Ovary (tissue), 9 donors: Measurements from ENCODE around the gene ITIH4. TPM values are rescaled to one million over a fixed set of nuclear protein-coding genes. Genes with fewer than 3 reads are reported as not detected.

Experiments used
- DNase-seq, 5 donors: peaks; one replicate each; pipeline ENCODE4 v3.0.0-alpha.2; 2019 to 2020
- H3K27ac ChIP-seq, 2 donors: fragments of 200-600 bp; one replicate each; pipeline versions ENCODE4 v1.5.1 to v1.8.0; 2019 to 2022
- H3K27me3 ChIP-seq: fragments of 200-600 bp; one replicate; pipeline ENCODE4 v1.8.0; 2022
- H3K36me3 ChIP-seq: fragments of 200-600 bp; sonication (generic); one replicate; pipeline ENCODE4 v1.5.1; 2019
- H3K4me1 ChIP-seq: one replicate; pipeline ENCODE4 v1.8.1; 2013; ENCODE audit warnings: mild to moderate bottlenecking, moderate library complexity; ENCODE audit not compliant: insufficient read depth
- H3K4me3 ChIP-seq: fragments of 200-600 bp; sonication (generic); one replicate; pipeline ENCODE4 v1.5.1; 2017
- H3K9me3 ChIP-seq, 2 donors: fragments of 200-600 bp in 1 of 2; sonication (generic) in 1 of 2; one replicate each; pipeline versions ENCODE4 v1.5.1 to v1.8.1; 2013 to 2019; ENCODE audit warnings: mild to moderate bottlenecking in 1 of 2, moderate library complexity in 1 of 2
- EP300 ChIP-seq: sonication (generic); formaldehyde crosslinking; IDR thresholded peaks from one replicate; pipeline ENCODE4 v1.6.1; 2017; ENCODE audit warnings: antibody characterized with exemption
- POLR2A ChIP-seq: fragments of 450-650 bp; IDR thresholded peaks from one replicate; pipeline ENCODE4 v1.6.1; 2017; ENCODE audit warnings: antibody characterized with exemption, mild to moderate bottlenecking, moderate library complexity
- WGBS, 3 donors: extraction: QIAGEN DNeasy Blood & Tissue Kit in 1 of 3; methylation state at CpG; one replicate each; pipeline versions ENCODE4 v1.1.5 to v1.1.7; 2013 to 2017; 5-methylcytosine and 5-hydroxymethylcytosine counted together
- intact Hi-C, 4 donors: fragments of 100-400 bp; cut with DNase I; formaldehyde crosslinking; loops; one replicate each; pipeline versions ENCODE4 v1.11.0 to v1.15.1; 2022 to 2023
- polyA plus RNA-seq, 2 donors: library from polyadenylated mRNA; stranded (reverse); fragments of 200-250 nt in 1 of 2; fragments of 350-450 nt in 1 of 2; fragmentation: Illumina TruSeq in 1 of 2; extraction: RNeasy Lipid Tissue Mini Kit (QIAGEN cat#74804) in 1 of 2; gene quantifications; one replicate each; pipeline ENCODE4 v1.2.3, GENCODE V29; 2013 to 2014
- total RNA-seq, 7 donors: library from RNA; depleted of rRNA in 2 of 7; stranded (reverse); fragments of >200 nt in 2 of 7; fragmentation: NEBNext Ultra II Directional in 3 of 7; extraction: Animal tissue kit (Norgen Biotek cat#: 25700) in 3 of 7; gene quantifications; one replicate each; pipeline versions ENCODE4 v1.1.0 to v1.2.4, GENCODE V29; 2016 to 2023
- TF ChIP-seq, protein P1 (sequence below), 3 donors: fragments of 450-650 bp in 2 of 3; fragments of 200-600 bp in 1 of 3; IDR thresholded peaks; one replicate each; pipeline versions ENCODE4 v1.5.1 to v1.8.0; 2016 to 2022; ENCODE audit warnings: antibody characterized with exemption in 3 of 3, mild to moderate bottlenecking in 1 of 3
- donor health status: DM: no; HTN: no; CAD: no; lungs with moderate emphysema.
- donor health status: DM: no; HTN: no; CAD: no.
- donor health status: Bipolar disorder and iron deficiency.
- donor health status: DM: yes; HTN: yes; CAD: no.
- donor health status: DM: no; HTN: no; CAD: no.
- donor health status: DM: yes; HTN: yes; CAD: no.

The ITIH4 gene
- total and polyA plus RNA-seq, 9 donors = 2.2 to 14.2 (median 4.0) TPM

DNA sequence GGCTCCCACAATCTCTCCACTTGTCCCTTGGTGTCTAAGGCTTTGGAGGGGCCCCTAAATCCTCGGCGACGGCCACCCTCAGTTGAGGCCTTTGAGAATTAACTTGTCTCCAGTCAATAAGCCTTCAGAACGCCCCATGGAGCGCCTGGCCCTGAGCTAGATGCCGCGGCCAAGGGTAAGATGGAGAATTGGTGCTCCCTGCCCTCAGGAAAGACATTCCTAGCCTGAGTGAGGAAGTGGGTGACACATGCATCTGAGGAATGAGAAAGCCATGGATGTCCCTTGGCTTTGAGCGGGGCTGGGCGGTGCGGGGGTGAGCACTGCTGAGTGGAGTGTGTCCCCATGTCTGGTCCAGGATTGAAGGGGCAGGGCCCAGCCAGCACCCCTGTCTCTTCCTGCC is 13.3 kb downstream of the ITIH4 start:
- no peak for TF ChIP-seq POLR2A
- no peak for TF ChIP-seq EP300
- TF ChIP-seq, protein P1, sequence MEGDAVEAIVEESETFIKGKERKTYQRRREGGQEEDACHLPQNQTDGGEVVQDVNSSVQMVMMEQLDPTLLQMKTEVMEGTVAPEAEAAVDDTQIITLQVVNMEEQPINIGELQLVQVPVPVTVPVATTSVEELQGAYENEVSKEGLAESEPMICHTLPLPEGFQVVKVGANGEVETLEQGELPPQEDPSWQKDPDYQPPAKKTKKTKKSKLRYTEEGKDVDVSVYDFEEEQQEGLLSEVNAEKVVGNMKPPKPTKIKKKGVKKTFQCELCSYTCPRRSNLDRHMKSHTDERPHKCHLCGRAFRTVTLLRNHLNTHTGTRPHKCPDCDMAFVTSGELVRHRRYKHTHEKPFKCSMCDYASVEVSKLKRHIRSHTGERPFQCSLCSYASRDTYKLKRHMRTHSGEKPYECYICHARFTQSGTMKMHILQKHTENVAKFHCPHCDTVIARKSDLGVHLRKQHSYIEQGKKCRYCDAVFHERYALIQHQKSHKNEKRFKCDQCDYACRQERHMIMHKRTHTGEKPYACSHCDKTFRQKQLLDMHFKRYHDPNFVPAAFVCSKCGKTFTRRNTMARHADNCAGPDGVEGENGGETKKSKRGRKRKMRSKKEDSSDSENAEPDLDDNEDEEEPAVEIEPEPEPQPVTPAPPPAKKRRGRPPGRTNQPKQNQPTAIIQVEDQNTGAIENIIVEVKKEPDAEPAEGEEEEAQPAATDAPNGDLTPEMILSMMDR (IDR thresholded peaks at IDR 0.05) = no peak
- H3K27me3 ChIP-seq = no peaks in the 10 kb centered on the region
- no peak for DNase-seq
- WGBS, 3 donors = 92 to 98% (median 95%) methylated on average over 10 of the region's 10 CpGs
- H3K9me3 ChIP-seq = no peaks in the 10 kb centered on the region
- no peak overlapping the region for H3K27ac ChIP-seq
- no peaks in the 10 kb centered on the region for H3K4me1 ChIP-seq
- no peaks in the 10 kb centered on the region for H3K36me3 ChIP-seq
- no peak overlapping the region for H3K4me3 ChIP-seq
- intact Hi-C loops = no loop called here

DNA sequence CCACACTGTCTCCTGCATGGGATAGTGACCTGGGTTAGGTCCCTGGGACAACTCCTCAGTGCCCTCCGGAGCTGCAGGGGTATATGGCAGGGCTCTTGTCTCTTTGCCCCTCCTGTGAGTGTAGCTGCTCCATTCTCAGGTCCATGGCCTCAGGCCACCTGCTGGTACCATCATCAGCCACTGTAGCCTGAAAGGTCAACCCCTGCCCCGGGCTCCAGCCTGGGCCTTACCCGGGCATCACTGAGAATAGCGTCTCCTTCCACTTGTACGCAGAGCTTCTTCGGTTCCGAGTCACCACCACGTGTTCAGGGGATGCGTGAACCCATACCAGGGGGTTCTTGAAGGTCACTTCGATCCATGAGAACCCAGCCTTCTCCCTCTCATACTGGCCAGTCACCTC is 13.8 kb downstream of the ITIH4 start:
- intact Hi-C loops = no loop called here
- no peaks in the 10 kb centered on the region for H3K27me3 ChIP-seq
- H3K9me3 ChIP-seq = no peaks in the 10 kb centered on the region
- 90 to 91% (median 90%) methylated on average over 10 of the region's 10 CpGs for WGBS, 3 donors
- H3K4me3 ChIP-seq = no peak overlapping the region
- H3K27ac ChIP-seq = no peak overlapping the region
- no peaks in the 10 kb centered on the region for H3K4me1 ChIP-seq
- H3K36me3 ChIP-seq = no peaks in the 10 kb centered on the region
- no peak for TF ChIP-seq EP300
- TF ChIP-seq, protein P1 (IDR thresholded peaks at IDR 0.05) = no peak
- no peak for DNase-seq

- Histone ChIP-seq H3K36me3 (no peaks in the 10 kb centered on the region), H3K27ac (no peak overlapping the region), H3K9me3 (no peaks in the 10 kb centered on the region), H3K4me1 (no peaks in the 10 kb centered on the region), H3K27me3 (no peaks in the 10 kb centered on the region), H3K4me3 (no peak overlapping the region)
- WGBS, 3 donors = 88 to 92% (median 89%) methylated on average over 6 of the region's 6 CpGs
- no peak for DNase-seq
- TF ChIP-seq EP300 (no peak), POLR2A (no peak)
- TF ChIP-seq, protein P1 (IDR thresholded peaks at IDR 0.05) = no peak
- intact Hi-C loops = no loop called here
Measured at GRCh38 chr3:52816199-52816598, 14.3 kb downstream of the ITIH4 start.

DNA sequence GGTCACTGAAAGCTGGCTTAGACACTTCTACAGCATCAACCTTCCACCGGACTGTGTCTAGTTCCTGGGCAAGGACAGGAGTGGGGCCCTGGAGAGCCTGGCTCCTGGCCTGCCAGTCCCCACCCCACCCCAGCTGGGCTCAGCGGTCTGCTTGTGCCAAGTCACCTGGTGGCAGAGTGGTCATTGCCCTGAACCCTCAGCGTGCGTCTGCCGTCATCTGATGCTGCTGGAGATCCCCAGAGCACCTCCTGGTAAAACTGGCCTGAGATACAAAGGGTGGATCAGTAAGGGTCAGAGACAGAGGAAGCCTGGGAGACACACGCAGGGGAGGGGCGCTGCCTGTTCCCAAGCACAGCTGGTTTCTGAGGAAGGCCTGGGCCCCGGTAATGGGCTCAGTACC is 16.7 kb downstream of the ITIH4 start:
- 71 to 86% (median 71%) methylated on average over 8 of the region's 8 CpGs for WGBS, 3 donors

More for the DNA sequence above, 16.7 kb downstream of the ITIH4 start:
- Histone ChIP-seq H3K27ac (no peak overlapping the region), H3K4me1 (no peaks in the 10 kb centered on the region), H3K4me3 (no peak overlapping the region), H3K36me3 (no peaks in the 10 kb centered on the region), H3K27me3 (no peaks in the 10 kb centered on the region), H3K9me3 (no peaks in the 10 kb centered on the region)
- TF ChIP-seq POLR2A = no peak
- TF ChIP-seq EP300 = no peak
- TF ChIP-seq, protein P1 (IDR thresholded peaks at IDR 0.05) = no peak
- DNase-seq = no peak
- intact Hi-C loops = no loop called here
